Measurements from ENCODE around the gene TSPAN33. TPM values are rescaled to one million over a fixed set of nuclear protein-coding genes. Genes with fewer than 3 reads are reported as not detected.

Gene TSPAN33
- total and polyA plus RNA-seq, 9 of the 15 experiments (the other 6 are each of a cell fraction or from before 2014, with no cell fraction given) = 0.03 to 1.5 (median 0.23) TPM; not detected in 2

GRCh38 chr7:129144095-129144833 is at the start of gene TSPAN33 (continued):
- TF ChIP-seq, protein P1, sequence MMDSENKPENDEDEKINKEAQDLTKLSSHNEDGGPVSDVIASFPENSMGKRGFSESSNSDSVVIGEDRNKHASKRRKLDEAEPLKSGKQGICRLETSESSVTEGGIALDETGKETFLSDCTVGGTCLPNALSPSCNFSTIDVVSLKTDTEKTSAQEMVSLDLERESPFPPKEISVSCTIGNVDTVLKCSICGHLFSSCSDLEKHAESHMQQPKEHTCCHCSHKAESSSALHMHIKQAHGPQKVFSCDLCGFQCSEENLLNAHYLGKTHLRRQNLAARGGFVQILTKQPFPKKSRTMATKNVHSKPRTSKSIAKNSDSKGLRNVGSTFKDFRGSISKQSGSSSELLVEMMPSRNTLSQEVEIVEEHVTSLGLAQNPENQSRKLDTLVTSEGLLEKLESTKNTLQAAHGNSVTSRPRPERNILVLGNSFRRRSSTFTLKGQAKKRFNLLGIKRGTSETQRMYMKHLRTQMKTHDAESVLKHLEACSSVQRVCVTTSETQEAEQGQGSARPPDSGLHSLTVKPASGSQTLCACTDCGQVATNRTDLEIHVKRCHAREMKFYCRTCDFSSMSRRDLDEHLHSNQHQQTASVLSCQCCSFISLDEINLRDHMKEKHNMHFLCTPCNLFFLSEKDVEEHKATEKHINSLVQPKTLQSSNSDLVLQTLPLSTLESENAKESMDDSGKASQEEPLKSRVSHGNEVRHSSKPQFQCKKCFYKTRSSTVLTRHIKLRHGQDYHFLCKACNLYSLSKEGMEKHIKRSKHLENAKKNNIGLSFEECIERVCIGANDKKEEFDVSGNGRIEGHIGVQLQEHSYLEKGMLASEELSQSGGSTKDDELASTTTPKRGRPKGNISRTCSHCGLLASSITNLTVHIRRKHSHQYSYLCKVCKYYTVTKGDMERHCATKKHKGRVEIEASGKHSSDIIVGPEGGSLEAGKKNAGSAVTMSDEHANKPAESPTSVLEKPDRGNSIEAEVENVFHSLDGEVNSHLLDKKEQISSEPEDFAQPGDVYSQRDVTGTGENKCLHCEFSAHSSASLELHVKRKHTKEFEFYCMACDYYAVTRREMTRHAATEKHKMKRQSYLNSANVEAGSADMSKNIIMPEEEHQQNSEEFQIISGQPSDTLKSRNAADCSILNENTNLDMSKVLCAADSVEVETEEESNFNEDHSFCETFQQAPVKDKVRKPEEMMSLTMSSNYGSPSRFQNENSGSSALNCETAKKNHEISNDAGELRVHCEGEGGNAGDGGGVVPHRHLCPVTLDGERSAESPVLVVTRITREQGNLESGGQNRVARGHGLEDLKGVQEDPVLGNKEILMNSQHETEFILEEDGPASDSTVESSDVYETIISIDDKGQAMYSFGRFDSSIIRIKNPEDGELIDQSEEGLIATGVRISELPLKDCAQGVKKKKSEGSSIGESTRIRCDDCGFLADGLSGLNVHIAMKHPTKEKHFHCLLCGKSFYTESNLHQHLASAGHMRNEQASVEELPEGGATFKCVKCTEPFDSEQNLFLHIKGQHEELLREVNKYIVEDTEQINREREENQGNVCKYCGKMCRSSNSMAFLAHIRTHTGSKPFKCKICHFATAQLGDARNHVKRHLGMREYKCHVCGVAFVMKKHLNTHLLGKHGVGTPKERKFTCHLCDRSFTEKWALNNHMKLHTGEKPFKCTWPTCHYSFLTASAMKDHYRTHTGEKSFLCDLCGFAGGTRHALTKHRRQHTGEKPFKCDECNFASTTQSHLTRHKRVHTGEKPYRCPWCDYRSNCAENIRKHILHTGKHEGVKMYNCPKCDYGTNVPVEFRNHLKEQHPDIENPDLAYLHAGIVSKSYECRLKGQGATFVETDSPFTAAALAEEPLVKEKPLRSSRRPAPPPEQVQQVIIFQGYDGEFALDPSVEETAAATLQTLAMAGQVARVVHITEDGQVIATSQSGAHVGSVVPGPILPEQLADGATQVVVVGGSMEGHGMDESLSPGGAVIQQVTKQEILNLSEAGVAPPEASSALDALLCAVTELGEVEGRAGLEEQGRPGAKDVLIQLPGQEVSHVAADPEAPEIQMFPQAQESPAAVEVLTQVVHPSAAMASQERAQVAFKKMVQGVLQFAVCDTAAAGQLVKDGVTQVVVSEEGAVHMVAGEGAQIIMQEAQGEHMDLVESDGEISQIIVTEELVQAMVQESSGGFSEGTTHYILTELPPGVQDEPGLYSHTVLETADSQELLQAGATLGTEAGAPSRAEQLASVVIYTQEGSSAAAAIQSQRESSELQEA (IDR thresholded peaks at IDR 0.05; ENCODE audit: low read depth) = no peak
- TF ChIP-seq MBD2 (IDR thresholded peaks at IDR 0.05; ENCODE audit: borderline replicate concordance, low read depth) = 0 out of 2 replicates have a peak, but pooled peaks have one; percentile 53
- no peak for TF ChIP-seq POLR3A (IDR thresholded peaks at IDR 0.05; ENCODE audit: borderline replicate concordance, extremely low read depth, insufficient read depth, insufficient read length)
- TF ChIP-seq FOS (IDR thresholded peaks at IDR 0.05; ENCODE audit: extremely low read depth, insufficient read length) = peak; percentile 79
- no peak for TF ChIP-seq ELF4 (CRISPR knock-in tag; IDR thresholded peaks at IDR 0.05)
- TF ChIP-seq KHSRP (IDR thresholded peaks at IDR 0.05) = no peak
- TF ChIP-seq RBM25 (IDR thresholded peaks at IDR 0.05; ENCODE audit: low read depth, low read length, severe bottlenecking) = peak; percentile 82
- TF ChIP-seq ETS2 (tag; IDR thresholded peaks at IDR 0.05; ENCODE audit: borderline replicate concordance, poor library complexity, severe bottlenecking) = no peak
- TF ChIP-seq PKNOX1 (IDR thresholded peaks at IDR 0.05) = peak; percentile 84
- TF ChIP-seq HDAC1 (IDR thresholded peaks at IDR 0.05) = no peak
- no peak for TF ChIP-seq ARID3A (IDR thresholded peaks at IDR 0.05; ENCODE audit: borderline replicate concordance, low read depth, low read length)
- no peak for TF ChIP-seq ZNF124 (CRISPR knock-in tag; IDR thresholded peaks at IDR 0.05)
- no peak for TF ChIP-seq IRF2 (CRISPR knock-in tag; IDR thresholded peaks at IDR 0.05)
- no peak for TF ChIP-seq HNRNPH1 (optimal IDR thresholded peaks at IDR 0.05; ENCODE audit: low read depth, low read length)
- no peak for TF ChIP-seq ATF3 (IDR thresholded peaks at IDR 0.05)
- no peak for TF ChIP-seq ATF3 (CRISPR knock-in tag; conservative IDR thresholded peaks at IDR 0.05)

Measured in K562 (cell line).